ENCODE results near the gene KLHDC1. TPM values are rescaled to one million over a fixed set of nuclear protein-coding genes. Genes with fewer than 3 reads are reported as not detected.

Gene KLHDC1
- total RNA-seq, 3 donors from 2014 or later: 7.8 to 13.5 (median 11.8) TPM

GRCh38 chr14:49796025-49796424 is 103.1 kb downstream of the KLHDC1 start:
- no peak overlapping the region for H3K27ac ChIP-seq
- DNase-seq (ENCODE audit: low spot score in 2 of 2): no peak
- H3K4me1 ChIP-seq: no peaks in the 10 kb centered on the region
- intact Hi-C loops (cut with DNase I; ENCODE audit: low total_unique reads): no loop called here
- no peaks in the 10 kb centered on the region for H3K9me3 ChIP-seq
- H3K36me3 ChIP-seq: peaks cover 16% of the 10 kb centered on the region
- TF ChIP-seq CTCF (IDR thresholded peaks at IDR 0.05): no peak
- H3K27me3 ChIP-seq: no peaks in the 10 kb centered on the region
- no peak overlapping the region for H3K4me3 ChIP-seq

Other genes with a start within 250 kb of the KLHDC1 start
- over 10,000 TPM in 2 of 3 donors, 1,000 to 10,000 TPM in 1; 6,323 to 14,663 (median 13,626) TPM for gene RPS29, start 106.7 kb upstream of the KLHDC1 start, total RNA-seq
- 1 to 10 TPM; 7.9 to 9.8 (median 9.2) TPM for gene LRR1, start 94.2 kb upstream of the KLHDC1 start, total RNA-seq
- gene RPL36AL, start 72.5 kb upstream of the KLHDC1 start, total RNA-seq: 100 to 1,000 TPM; 161 to 303 (median 269) TPM
- 10 to 100 TPM; 21.6 to 24.9 (median 22.1) TPM for gene MGAT2, start 72.3 kb upstream of the KLHDC1 start, total RNA-seq
- gene DNAAF2, start 57.9 kb upstream of the KLHDC1 start, total RNA-seq: 10 to 100 TPM in 2 of 3 donors, 1 to 10 TPM in 1; 7.2 to 15.8 (median 12.1) TPM
- gene POLE2, start 4.9 kb upstream of the KLHDC1 start, total RNA-seq: 1 to 10 TPM; 1.6 to 9.8 (median 5.6) TPM
- 100 to 1,000 TPM in 1 of 3 donors, 10 to 100 TPM in 2; 74.4 to 107 (median 88.5) TPM for gene KLHDC2, start 75.0 kb downstream of the KLHDC1 start, total RNA-seq
- gene NEMF, start 159.7 kb downstream of the KLHDC1 start, total RNA-seq: 100 to 1,000 TPM in 2 of 3 donors, 10 to 100 TPM in 1; 86.9 to 132 (median 125) TPM
- gene ARF6, start 200.0 kb downstream of the KLHDC1 start, total RNA-seq: 10 to 100 TPM; 39.2 to 63.8 (median 44.2) TPM